OCI-LY7 (cell line): ENCODE data around the gene ZNF213. TPM values are rescaled to one million over a fixed set of nuclear protein-coding genes. Genes with fewer than 3 reads are reported as not detected.

ENCODE experiments used
- BruUV-seq: library from RNA; stranded (reverse); fragments of 400-500 nt; replicated peaks from 2 replicates; lab custom pipeline; 2021; lab: Mats Ljungman, UMichigan
- CTCF ChIA-PET: fragments of 300-600 bp; sonication (Branson Sonifier 250); formaldehyde crosslinking; loops from one replicate; lab custom pipeline; 2022; ENCODE audit warnings: antibody characterized with exemption; ENCODE audit not compliant: unreplicated experiment; lab: Charles Lee
- POLR2A ChIA-PET: fragments of 300-600 bp; sonication (Branson Sonifier 250); formaldehyde crosslinking; loops from one replicate; lab custom pipeline; 2022; ENCODE audit warnings: antibody characterized with exemption; lab: Charles Lee
- DNase-seq: peaks from one replicate; pipeline ENCODE4 v3.0.0-alpha.2; 2015; ENCODE audit warnings: low spot score
- H2AFZ ChIP-seq: fragments of 200-600 bp; sonication (generic), shearing (Covaris generic); 2 replicates; pipeline ENCODE4 v1.6.1; 2014; ENCODE audit warnings: mild to moderate bottlenecking, antibody characterized with exemption, low read length, moderate library complexity
- H3K27ac ChIP-seq: fragments of 200-600 bp; sonication (generic); 2 replicates; pipeline ENCODE4 v1.5.1; 2014; ENCODE audit warnings: mixed run types, low read depth, mild to moderate bottlenecking, moderate library complexity, low read length, inconsistent platforms; ENCODE audit not compliant: poor library complexity, severe bottlenecking
- H3K36me3 ChIP-seq: fragments of 200-600 bp; sonication (generic); 2 replicates; pipeline ENCODE4 v1.6.1; 2014; ENCODE audit warnings: mild to moderate bottlenecking, antibody characterized with exemption, low read length, moderate library complexity, mixed read lengths; ENCODE audit not compliant: insufficient read depth
- H3K4me1 ChIP-seq: fragments of 200-600 bp; sonication (generic); 2 replicates; pipeline ENCODE4 v1.5.1; 2014; ENCODE audit warnings: mild to moderate bottlenecking, low read length; ENCODE audit not compliant: insufficient read depth, poor library complexity, severe bottlenecking
- H3K4me2 ChIP-seq: fragments of 200-600 bp; sonication (generic); 2 replicates; pipeline ENCODE4 v1.6.1; 2014; ENCODE audit warnings: mild to moderate bottlenecking, low read length
- H3K4me3 ChIP-seq: fragments of 200-600 bp; sonication (generic); 2 replicates; pipeline ENCODE4 v1.5.1; 2014; ENCODE audit warnings: mild to moderate bottlenecking, low read depth, low read length; ENCODE audit not compliant: poor library complexity, severe bottlenecking
- H3K79me2 ChIP-seq: fragments of 200-600 bp; sonication (generic); 2 replicates; pipeline ENCODE4 v1.6.1; 2016; ENCODE audit warnings: low read depth, mild to moderate bottlenecking, low read length, moderate library complexity, mixed read lengths; ENCODE audit not compliant: insufficient read depth
- H3K9me2 ChIP-seq: fragments of 200-600 bp; sonication (generic); 2 replicates; pipeline ENCODE4 v1.6.1; 2016; ENCODE audit warnings: mild to moderate bottlenecking, low read length, mixed read lengths; ENCODE audit not compliant: insufficient read depth
- H3K9me3 ChIP-seq: fragments of 200-600 bp; sonication (generic); 2 replicates; pipeline ENCODE4 v1.6.1; 2014; ENCODE audit warnings: mild to moderate bottlenecking, mixed run types, low read length, mixed read lengths
- H4K20me1 ChIP-seq: fragments of 200-600 bp; sonication (generic); 2 replicates; pipeline ENCODE4 v1.6.1; 2014; ENCODE audit warnings: mild to moderate bottlenecking, antibody characterized with exemption, low read length, moderate library complexity, mixed read lengths; ENCODE audit not compliant: insufficient read depth
- CTCF ChIP-seq: fragments of 200-600 bp; sonication (generic); conservative IDR thresholded peaks from 2 replicates; pipeline ENCODE4 v1.5.1; 2014; ENCODE audit warnings: mild to moderate bottlenecking, antibody characterized with exemption, low read length, moderate library complexity, mixed read lengths
- EZH2phosphoT487 ChIP-seq: fragments of 200-600 bp; sonication (generic); IDR thresholded peaks from 2 replicates; pipeline ENCODE4 v1.6.1; 2018; ENCODE audit warnings: low read depth, borderline replicate concordance, mild to moderate bottlenecking, mixed run types, antibody characterized with exemption, low read length, moderate library complexity, mixed read lengths
- intact Hi-C: fragments of 100-400 bp; cut with micrococcal nuclease; formaldehyde crosslinking; loops from one replicate; pipeline ENCODE4 v1.10.0; 2022; ENCODE audit not compliant: unreplicated experiment
- total RNA-seq, 2 experiments: library from RNA; depleted of rRNA in 1 of 2; stranded (reverse); fragments of >200 nt in 1 of 2; shearing (Covaris generic) in 1 of 2; gene quantifications; 2 replicates each; pipeline ENCODE4 v1.2.3, GENCODE V29; 2014 to 2022

Gene ZNF213
- total RNA-seq, 2 experiments from 2014 or later, result 3.4 to 9.1 TPM

DNA sequence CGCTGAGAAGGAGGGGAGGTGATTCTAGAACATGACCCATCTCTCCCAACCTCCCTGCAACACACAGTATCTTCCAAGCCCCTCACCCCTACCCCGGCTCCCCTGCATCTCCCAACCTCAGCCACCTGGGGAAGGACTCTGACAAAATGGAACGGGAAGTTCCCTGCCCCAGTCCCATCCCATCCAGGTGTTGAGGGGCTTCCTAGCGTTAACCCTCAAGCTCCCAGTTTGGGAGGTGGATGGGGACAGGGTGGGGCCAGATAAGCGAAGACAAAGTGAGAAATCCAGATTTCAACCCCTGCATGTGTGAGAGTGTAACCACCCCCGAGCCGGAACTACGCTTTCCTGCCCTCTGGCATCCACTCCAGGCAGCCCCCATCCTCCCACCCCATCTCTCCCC lies 37.6 kb upstream of the ZNF213 start:
- no peak overlapping the region for H2AFZ ChIP-seq
- no peaks in the 10 kb centered on the region for H3K9me2 ChIP-seq
- peaks cover 53% of the 10 kb centered on the region for H3K4me1 ChIP-seq
- H3K9me3 ChIP-seq, result no peaks in the 10 kb centered on the region
- BruUV-seq, result no TSS peak
- no peaks in the 10 kb centered on the region for H3K36me3 ChIP-seq
- H3K27ac ChIP-seq, result no peak overlapping the region
- intact Hi-C loops, result no loop called here
- no peaks in the 10 kb centered on the region for H3K79me2 ChIP-seq
- TF ChIP-seq EZH2phosphoT487 (no peak), CTCF (no peak)
- ChIA-PET POLR2A (interaction anchor here (0.6 kb wide), 2 partner anchors 31 to 188 kb away, joined by 3 read pairs; no protein-coding TSS in a partner anchor), CTCF (no interaction called here)
- H3K4me3 ChIP-seq, result no peak overlapping the region
- H4K20me1 ChIP-seq, result no peaks in the 10 kb centered on the region
- DNase-seq, result no peak
- no peak overlapping the region for H3K4me2 ChIP-seq

DNA sequence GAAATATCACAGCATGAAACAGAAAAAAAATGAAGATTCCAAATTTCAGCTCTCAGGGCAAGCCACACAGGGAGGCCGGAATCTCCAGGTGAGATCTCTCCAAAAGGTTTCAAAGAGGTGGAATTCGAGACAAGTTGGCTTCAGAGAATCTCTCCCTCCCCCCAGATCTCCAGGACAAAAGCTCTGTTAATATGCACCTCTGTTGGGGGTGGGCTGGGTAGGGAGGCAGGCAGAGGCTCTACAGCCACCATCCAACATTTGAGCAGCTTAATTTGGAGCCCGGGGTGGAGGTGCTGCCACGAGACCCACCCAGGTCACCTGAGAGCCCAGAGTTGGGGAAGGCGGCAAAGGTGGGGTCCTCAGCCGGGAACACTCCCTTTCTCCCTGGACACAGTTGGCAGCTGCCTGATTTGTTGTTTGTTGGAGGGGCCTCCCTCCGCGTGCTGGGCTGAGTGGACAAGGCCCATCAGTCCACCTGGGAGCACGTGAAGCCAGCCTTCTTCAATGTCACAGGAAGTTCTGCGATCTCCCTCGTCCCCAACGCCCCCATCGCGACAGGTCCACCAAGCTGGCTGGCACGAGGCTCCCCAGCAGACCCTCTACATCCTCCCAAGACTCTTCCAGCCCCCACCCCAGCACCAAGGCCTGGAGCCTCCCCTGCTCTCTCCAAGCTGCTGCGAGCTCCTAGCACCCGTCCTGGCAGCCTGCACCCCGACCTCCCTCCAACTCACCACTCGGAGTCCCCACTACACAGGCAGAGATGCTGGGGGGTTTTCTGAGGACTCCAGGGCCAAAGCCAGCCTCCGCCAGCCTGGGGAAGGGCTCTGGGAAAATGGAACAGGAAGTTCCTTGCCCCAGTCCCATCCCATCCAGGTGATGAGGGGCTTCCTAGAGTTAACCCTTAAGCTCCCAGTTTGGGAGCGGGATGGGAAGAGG lies 36.1 kb upstream of the ZNF213 start, which contains the start of gene ZSCAN10:
ZSCAN10 (minus strand) TSS at position 836 of the 936 bp plus-strand sequence. CDS start 6,357 bp downstream, outside the sequence.
- Histone ChIP-seq H3K4me3 (peak within 1 kb of the TSS; percentile 56), H4K20me1 (no peaks in the 10 kb centered on the region), H3K79me2 (no peaks in the 10 kb centered on the region), H2AFZ (peak within 1 kb of the TSS; percentile 83), H3K36me3 (no peaks in the 10 kb centered on the region), H3K9me2 (no peaks in the 10 kb centered on the region), H3K9me3 (no peaks in the 10 kb centered on the region), H3K27ac (no peak within 1 kb of the TSS), H3K4me1 (peaks cover 50% of the 10 kb centered on the region), H3K4me2 (peak within 1 kb of the TSS; percentile 73)
- POLR2A ChIA-PET, result interaction anchor here (0.7 to 0.8 kb wide), 2 partner anchors 24 to 943 kb away, joined by 3 read pairs; partner anchors contain the start of gene TRAF7
- BruUV-seq, result no TSS peak
- CTCF ChIA-PET, result no interaction called here
- DNase-seq, result no peak
- intact Hi-C loops, result no loop called here
- TF ChIP-seq CTCF, result no peak
- TF ChIP-seq EZH2phosphoT487, result no peak
